Measurements from ENCODE around the gene DDX39A.
"Not testable (repeated sequence)": the region's sequence is repeated elsewhere in the genome, so short reads cannot be mapped to it uniquely, and the experiment has no call there.

DDX39A gene

DNA sequence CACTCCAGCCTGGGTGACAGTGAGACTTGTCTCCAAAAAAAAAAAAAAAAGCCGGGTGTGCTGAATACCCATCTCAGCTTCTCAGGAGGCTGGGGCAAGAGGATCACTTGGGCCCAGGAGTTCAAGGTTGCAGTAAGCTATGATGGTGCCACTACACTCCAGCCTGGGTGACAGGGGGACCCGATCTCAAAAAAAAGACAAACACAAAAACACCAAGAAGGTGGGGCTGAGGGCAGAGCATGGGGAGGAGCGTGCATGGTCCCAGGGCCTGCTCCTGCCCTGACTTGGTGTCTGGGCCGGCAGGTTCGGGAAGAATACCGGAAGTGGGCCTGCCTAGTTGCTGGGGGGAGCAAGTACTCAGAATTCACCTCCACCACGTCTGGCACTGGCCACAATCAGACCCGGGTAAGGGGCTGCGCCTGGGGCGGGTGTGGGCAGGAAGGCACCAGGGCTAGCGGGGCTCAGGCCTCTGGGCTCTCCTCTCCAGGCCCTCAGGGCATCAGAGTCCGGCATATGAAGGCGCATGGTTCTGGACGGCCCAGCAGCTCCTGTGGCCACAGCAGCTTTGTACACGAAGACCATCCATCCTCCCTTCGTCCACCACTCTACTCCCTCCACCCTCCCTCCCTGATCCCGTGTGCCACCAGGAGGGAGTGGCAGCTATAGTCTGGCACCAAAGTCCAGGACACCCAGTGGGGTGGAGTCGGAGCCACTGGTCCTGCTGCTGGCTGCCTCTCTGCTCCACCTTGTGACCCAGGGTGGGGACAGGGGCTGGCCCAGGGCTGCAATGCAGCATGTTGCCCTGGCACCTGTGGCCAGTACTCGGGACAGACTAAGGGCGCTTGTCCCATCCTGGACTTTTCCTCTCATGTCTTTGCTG, 11.3 kb downstream of the DDX39A start:
- DNase-seq = peak; percentile 71

DNA sequence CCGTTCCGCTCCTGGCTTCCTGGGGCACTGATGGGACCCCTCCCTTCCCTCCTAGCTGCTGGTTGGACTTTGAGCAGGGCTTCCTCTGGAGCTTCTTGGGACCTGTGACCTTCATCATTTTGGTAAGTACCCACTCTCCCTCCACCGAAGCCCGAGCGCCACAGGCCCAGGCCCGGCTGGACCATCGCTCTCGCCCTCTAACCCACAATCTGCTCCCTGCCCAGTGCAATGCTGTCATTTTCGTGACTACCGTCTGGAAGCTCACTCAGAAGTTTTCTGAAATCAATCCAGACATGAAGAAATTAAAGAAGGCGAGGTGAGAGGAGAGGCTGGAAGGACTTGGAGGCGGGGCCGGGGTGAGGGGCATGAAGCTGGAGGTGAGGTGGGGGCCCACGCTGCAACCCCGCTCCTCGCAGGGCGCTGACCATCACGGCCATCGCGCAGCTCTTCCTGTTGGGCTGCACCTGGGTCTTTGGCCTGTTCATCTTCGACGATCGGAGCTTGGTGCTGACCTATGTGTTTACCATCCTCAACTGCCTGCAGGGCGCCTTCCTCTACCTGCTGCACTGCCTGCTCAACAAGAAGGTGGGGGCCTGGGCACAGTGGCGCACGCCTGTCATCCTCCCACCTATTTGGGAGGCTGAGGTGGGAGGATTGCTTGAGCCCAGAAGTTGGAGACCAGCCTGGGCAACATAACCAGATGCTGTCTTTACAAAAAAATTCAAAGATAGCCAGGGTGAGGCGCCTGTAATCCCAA, 12.3 kb downstream of the DDX39A start:
- DNase-seq = no peak

DNA sequence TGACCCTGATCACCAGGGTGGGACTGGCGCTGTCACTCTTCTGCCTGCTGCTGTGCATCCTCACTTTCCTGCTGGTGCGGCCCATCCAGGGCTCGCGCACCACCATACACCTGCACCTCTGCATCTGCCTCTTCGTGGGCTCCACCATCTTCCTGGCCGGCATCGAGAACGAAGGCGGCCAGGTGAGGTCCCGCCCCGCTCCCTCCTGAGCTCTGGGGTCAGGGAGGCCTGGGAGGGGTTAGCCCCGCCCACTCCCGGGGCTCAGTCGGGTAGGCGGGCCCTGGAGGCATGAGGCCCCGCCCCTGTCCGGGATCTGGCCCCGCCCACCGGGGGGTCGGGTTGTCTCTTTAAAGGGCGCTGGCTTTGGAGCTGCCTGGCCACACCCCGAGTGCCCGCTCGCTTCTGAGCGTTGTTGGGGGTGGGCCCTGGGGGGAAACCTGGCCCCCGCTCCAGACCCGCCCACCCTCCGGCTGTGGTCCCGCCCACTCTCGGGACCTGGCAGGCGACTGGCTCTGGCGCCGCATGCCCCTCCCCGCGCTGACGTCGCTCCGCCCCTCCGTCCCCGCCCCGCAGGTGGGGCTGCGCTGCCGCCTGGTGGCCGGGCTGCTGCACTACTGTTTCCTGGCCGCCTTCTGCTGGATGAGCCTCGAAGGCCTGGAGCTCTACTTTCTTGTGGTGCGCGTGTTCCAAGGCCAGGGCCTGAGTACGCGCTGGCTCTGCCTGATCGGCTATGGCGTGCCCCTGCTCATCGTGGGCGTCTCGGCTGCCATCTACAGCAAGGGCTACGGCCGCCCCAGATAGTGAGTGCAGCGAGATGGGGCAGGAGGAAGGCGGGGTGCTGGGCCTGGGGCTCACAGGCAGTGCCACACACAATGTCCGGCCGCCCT, 13.1 kb downstream of the DDX39A start:
- peak; percentile 98 for DNase-seq

DNA sequence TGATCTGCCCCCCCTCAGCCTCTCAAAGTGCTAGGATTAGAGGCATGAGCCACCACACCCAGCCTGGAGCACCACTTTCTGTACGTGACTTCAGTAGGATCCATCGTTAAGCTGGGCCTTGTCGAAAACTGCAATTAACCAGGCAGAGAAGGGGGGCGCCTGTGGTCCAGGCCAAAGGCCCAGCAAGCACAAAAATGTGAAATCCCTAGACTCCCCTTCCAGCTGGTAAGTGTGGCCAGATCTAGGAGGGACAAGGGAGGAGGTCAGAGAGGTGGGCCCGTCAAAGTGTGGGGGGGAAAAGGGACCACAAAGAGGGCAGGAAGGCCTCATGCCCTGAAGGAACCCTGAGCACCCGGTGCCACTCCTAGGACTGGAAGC, 13.8 kb downstream of the DDX39A start:
- no peak for DNase-seq

DNA sequence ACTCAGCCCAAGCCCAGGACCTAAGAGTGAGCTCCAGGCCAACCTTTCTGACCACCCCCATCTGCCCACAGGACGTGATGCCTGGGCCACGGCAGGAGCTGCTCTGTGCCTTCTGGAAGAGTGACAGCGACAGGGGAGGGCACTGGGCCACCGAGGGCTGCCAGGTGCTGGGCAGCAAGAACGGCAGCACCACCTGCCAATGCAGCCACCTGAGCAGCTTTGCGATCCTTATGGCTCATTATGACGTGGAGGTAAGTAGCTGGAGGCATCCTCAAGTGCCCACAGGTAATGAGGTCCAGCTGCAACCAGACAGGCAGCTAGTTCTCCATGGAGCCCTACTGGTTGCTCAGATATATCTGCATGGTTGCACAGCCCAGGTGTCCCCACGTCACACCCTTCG, 14.8 kb downstream of the DDX39A start:
- no peak for DNase-seq

DNA sequence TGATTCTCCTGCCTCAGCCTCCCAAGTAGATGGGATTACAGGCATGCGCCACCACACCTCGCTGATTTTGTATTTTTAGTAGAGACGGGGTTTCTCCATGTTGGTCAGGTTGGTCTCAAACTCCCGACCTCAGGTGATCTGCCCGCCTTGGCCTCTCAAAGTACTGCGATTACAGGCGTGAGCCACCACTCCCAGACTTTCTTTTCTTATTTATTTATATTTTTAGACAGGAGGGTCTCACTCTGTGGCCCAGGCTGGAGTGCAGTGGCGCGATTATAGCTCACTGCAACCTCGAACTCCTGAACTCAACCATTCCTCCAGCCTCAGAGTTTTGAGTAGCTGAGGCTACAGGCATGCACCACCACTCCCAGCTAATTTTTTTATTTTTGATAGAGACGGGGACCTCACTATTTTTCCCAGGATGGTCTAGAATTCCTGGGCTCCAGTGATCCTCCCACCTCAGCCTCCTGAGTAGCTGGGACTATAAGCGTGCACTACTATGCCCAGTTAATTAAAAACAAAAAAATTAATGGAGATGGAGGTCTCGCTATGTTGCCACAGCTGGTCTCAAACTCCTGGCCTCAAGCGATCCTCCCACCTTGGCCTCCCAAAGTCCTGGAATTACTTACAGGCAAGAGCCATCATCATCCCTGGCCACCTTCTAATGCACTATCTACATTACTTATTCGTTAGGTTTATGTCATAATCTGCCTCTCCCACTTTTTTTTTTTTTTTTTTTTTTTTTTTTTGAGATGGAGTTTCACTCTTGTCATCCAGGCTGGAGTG, 15.8 kb downstream of the DDX39A start:
- DNase-seq = not testable (repeated sequence)

DNA sequence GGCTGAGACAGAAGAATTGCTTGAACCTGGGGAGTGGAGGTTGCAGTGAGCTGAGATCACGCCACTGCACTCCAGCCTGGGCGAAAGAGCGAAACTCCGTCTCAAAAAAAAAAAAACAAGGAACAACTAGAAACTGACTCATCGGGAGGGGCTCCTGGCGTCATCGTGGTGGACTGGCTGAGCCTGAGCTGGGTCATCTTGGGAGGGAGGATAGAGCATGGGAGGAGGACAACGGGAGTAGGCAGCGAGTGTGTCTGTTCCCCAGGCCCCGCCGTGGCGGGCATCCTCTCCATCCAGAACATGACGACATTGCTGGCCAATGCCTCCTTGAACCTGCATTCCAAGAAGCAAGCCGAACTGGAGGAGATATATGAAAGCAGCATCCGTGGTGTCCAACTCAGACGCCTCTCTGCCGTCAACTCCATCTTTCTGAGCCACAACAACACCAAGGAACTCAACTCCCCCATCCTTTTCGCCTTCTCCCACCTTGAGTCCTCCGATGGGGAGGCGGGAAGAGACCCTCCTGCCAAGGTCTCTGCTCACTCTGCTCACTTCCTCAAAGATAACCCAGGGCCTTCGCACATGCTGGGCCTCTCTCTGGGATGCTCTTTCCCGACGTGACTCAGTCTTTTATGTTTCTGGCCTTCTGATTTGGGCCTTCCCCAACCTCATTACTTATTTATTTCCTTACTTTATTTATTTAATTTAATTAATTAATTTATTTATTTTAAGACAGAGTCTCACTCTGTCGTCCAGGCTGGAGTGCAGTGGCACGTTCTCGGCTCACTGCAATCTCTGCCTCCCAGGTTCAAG, 16.6 kb downstream of the DDX39A start:
- DNase-seq = no peak

DNA sequence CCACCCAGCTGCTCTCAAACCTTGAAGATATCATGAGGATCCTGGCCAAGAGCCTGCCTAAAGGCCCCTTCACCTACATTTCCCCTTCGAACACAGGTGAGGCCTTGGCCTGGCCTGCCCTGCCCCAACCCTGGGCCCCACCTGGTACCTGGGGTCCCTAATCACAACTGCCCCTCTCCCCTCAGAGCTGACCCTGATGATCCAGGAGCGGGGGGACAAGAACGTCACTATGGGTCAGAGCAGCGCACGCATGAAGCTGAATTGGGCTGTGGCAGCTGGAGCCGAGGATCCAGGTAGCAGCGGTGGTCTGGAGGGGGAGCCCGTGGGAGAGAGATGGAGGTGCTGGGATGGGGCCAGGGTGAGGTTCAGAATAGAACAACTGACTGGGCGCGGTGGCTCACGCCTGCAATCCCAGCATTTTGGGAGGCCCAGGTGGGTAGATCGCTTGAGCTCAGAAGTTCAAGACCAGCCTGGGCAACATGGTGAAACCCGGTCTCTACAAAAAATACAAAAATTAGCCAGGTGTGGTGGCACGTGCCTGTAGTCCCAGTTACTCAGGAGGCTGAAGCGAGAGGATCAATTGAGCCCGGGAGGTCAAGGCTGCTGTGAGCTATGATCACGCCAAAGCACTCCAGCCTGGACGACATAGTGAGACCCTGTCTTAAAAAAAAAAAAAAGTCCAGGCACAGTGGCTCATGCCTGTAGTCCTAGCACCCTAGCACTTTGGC, 17.5 kb downstream of the DDX39A start:
- no peak for DNase-seq

DNA sequence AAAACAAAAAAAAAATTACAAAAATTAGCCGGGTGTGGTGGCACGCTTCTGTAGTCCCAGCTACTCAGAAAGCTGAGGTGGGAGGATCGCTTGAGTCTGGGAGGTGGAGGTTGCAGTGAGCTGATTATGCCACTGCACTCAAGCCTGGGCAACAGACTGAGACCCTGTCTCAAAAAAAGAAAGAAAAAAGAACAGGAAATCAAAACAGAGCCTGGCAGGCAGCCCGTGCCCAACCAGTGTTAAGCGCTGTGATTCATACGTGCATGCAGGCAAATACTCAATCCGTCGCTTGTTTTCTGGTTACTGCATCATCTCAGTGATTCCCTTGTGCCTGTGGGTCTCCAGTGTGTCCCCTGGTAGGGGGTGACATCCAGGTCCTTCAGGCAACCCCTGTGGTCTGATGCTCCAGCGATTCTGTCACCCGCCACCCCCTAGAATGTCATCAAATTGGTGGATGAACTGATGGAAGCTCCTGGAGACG, 18.1 kb downstream of the DDX39A start:
- no peak for DNase-seq

DNA sequence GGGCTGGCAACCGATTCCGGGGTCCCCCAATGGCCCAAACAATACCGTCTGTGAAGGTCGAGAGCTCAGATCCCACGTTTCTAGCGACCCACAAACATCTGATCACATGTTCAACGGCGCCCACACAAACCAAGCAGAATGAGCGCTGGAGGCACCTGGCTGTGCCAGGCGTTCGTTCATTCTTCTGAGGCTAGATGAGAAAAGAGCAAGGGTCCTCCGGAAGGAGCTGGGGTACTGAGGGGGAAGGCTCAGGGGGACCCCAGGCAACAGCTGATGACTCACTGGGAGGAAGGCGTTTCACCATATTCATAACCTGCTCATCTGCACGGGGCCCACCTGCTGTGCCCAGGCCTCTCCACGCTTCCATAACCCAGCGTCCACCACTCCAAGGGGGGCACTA, 22.0 kb downstream of the DDX39A start:
- DNase-seq = not testable (repeated sequence)

DNA sequence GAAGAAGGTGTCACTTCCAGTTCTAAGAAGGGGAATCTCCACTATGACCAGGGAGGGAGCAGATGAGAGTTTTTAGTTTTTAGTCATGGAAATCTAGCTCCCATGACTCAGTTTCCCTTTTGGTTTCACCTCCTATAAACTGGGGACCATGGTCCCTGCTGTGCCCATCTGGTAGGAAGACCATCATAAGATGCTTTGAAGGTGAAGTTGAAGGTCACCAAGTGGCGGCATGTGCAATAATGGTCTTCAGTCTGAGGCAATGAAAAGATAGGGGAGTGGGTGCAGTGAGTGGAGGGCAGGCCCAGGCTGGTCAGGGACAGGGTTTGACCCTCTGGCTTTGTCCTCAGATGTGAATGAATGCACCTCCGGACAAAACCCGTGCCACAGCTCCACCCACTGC, 22.4 kb downstream of the DDX39A start:
- not testable (repeated sequence) for DNase-seq

DNA sequence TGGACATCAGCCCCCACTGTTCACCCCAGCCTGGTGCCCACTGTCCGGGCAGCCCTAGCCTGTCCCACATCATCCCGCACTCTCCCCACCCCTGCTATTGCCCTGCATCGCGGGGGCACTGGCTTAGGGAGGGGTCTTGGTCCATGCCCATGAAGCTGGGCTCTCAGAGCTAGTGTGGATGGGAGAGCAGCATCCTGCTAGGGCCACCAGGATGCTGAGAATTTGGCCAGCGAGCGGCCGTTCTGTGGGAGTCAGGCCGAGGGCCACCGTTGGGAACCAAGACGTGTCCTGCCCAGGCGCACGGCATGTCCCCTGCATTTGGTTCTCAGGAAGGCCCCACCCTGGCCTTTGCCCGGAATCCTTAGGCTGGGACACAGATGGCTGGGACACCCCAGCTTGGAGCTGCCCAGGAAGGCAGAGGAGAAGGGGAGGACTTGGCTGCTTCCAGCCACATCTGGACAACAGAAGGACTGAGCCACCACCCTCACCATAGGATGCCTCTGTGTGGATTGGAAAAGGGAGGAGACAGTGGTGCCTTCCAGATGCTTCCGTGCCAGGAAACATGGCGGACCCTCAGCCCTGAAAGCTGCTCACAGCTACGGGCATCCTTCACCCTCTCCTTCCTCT, 23.3 kb downstream of the DDX39A start:
- no peak for DNase-seq

DNA sequence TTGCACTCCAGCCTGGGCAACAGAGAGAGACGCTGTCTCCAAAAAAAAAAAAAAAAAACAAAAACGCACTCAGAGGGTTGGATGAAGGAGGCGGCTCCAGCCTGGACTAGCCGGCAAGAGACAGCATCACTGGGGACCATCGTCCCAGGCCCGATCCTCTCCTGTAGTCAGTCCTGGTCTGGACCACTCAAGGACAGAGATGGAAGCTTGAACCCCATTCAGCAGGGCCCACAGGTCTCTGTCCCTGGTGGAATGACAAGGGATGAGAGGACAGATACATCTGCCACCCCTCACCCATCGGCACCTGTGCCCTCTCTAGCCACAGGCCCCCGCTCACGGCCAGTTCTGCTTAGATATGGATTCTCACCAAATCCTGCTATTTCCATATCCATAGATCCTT, 23.9 kb downstream of the DDX39A start:
- DNase-seq = no peak

DNA sequence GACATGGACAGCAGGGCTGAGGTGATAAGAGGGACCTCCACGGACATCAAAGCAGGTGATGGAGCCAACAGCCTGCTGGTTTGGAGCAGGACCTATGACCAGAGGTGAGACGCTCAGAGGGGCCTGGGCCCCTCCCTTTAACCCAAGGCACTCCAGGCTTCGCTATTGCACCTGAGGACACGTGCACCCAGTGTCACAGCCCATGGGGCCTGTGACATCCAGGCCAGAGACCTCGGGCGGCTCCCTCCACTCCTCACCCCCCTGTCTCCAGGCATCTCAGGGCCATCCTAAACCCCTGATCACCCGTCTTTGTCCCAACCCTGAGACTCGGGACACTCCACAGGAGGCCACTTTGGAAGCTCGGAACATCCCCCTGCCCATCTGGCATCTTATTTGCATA, 25.0 kb downstream of the DDX39A start:
- DNase-seq = no peak

DNA sequence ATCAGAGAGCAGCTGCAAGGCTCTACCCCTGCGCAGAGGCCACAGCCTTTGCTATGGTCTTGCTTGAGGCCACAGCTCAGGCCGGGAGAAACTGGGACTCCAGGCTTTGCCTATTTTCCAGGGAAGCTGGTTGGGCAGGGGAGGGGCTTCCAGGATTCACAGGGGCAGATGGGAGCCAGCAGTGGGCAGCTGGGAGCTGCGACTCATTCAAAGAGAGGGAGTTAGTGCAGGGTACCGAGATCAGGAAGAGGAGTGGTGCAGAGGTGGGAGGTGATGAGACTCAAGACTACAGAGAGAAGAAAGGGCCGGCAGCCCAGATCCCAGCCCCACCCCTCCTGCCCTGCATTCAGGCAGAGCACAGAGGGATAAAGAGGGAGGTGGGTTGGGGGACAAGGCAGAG, 25.8 kb downstream of the DDX39A start:
- no peak for DNase-seq

DNA sequence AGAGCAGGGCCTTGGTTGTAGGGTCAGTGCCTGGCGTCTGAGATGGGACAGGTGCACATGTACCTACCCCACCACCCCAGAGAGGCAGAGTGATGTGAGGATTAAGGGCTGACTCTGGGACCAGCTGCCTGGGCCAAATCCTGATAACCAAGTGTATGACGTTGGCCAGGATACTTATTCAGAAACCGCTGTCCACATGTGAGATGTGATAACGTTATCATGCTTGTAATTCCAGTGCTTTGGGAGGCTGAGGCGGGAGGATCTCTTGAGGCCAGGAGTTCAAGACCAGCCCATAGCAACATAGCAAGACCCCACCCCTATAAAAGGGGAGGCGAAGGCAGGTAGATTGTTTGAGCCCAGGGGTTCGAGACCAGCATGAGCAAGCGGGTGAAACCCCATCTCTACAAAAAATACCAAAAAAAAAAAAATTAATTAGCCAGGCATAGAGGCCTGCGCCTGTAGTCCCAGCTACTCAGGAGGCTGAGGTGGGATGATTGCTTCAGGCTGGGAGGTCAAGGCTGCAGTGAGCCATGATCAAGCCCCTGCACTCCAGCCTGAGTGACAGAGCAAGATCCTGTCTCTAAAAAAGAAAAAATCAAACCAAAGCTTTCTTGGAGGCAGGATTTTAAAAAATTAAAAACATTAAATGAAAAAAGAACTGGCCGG, 27.9 kb downstream of the DDX39A start:
- DNase-seq = no peak

DNA sequence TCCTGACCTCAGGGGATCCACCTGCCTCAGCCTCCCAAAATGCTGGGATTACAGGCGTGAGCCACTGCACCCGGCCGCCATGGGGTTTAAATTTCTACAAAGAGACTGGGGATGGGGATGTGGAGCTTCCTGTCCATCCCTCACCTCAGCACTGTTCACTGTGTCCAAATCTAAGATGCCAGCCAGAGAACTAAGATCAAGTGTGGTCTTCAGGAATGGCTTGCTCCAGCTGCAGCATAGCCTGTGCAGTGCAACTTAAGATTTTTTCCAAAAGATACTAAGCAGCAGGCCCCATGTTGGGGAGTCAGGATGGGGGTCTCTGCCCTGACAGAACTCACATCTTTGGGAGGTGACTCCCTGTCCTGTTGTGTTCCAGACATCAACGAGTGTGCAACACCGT, 28.6 kb downstream of the DDX39A start:
- DNase-seq = no peak

DNA sequence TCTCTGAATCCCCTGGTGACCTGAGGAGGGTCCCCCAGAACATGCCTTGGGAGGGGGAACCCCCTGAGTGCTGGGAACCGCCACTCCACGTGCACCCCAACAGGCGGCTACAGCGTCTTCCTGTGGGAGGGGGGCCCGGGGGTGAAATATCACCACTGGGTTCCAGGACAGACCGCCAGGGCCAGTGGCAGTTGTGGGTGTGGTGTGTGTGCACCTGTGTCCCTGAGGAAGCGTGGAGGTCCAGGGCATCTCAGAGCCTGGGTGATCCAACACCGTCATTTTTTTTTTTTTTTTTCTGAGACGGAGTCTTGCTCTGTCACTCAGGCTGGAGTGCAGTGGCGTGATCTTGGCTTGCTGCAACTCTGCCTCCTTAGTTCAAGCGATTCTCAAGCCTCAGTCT, 33.6 kb downstream of the DDX39A start:
- no peak for DNase-seq

Data from activated CD8-positive, alpha-beta memory T cell treated with anti-CD3 and anti-CD28 coated beads for 24 hours (primary cell).